Calu3 (cell line): ENCODE results near the gene AHNAK. TPM values are rescaled to one million over a fixed set of nuclear protein-coding genes. Genes with fewer than 3 reads are reported as not detected.

Source experiments
- BruUV-seq: library from RNA; stranded (reverse); fragments of 400-500 nt; replicated peaks from 2 replicates; lab custom pipeline; 2021; lab: Mats Ljungman, UMichigan
- CTCF ChIA-PET: fragments of 300-600 bp; sonication (Branson Sonifier 250); formaldehyde crosslinking; loops from one replicate; lab custom pipeline; 2022; ENCODE audit warnings: antibody characterized with exemption; lab: Charles Lee
- DNase-seq: peaks from one replicate; pipeline ENCODE4 v3.0.0; 2022
- H3K27ac Mint-ChIP-seq: one replicate; pipeline ENCODE4 v1.8.0; 2022; ENCODE audit warnings: mixed read lengths; ENCODE audit not compliant: unreplicated experiment
- H3K27me3 Mint-ChIP-seq: one replicate; pipeline ENCODE4 v1.8.0; 2022; ENCODE audit warnings: mixed read lengths; ENCODE audit not compliant: unreplicated experiment
- H3K36me3 Mint-ChIP-seq: one replicate; pipeline ENCODE4 v1.8.0; 2022; ENCODE audit warnings: mild to moderate bottlenecking, moderate library complexity, mixed read lengths; ENCODE audit not compliant: insufficient read depth, unreplicated experiment
- H3K4me1 Mint-ChIP-seq: one replicate; pipeline ENCODE4 v1.8.0; 2022; ENCODE audit warnings: mild to moderate bottlenecking, low read depth, mixed read lengths; ENCODE audit not compliant: unreplicated experiment
- H3K4me3 Mint-ChIP-seq: one replicate; pipeline ENCODE4 v1.8.0; 2022; ENCODE audit warnings: mild to moderate bottlenecking, low read depth, moderate library complexity, mixed read lengths; ENCODE audit not compliant: unreplicated experiment
- H3K9me3 Mint-ChIP-seq: one replicate; pipeline ENCODE4 v1.8.0; 2022; ENCODE audit warnings: low read depth, mixed read lengths; ENCODE audit not compliant: unreplicated experiment
- CTCF ChIP-seq: fragments of 200-600 bp; IDR thresholded peaks from one replicate; pipeline ENCODE4 v1.8.0; 2022; ENCODE audit warnings: antibody characterized with exemption; ENCODE audit not compliant: unreplicated experiment
- intact Hi-C: fragments of 100-400 bp; cut with micrococcal nuclease; formaldehyde crosslinking; loops from one replicate; pipeline ENCODE4 v1.10.0; 2022; ENCODE audit not compliant: unreplicated experiment
- total RNA-seq: library from RNA; stranded (reverse); gene quantifications from 2 replicates; pipeline ENCODE4 v1.2.3, GENCODE V29; 2022

AHNAK gene
- total RNA-seq, 1 experiment from 2014 or later: 246 TPM

DNA sequence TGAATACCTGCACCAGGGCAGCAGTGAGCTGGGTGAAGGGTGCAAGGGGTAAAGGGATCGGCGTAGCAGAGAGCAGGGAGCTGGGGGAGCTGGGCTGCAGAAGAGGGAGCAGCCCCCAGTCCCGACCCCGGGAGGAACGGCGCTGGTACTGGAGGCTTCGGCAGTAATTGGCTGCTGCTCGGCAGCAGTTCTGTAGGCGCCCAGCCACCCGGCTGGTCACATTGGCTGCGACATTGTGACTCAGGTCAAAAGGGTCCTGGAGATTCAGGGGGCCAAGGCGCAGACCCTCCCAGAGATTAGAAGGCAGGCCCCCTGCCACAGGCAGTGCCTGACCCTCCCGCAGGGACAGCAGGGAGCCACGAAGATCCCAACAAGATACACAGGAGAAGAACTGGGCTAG lies 29.2 kb upstream of the AHNAK start:
- BruUV-seq: no TSS peak
- peaks cover 69% of the 10 kb centered on the region for H3K36me3 Mint-ChIP-seq

GRCh38 chr11:62575156-62575555 lies 28.6 kb upstream of the AHNAK start:
- peaks cover 71% of the 10 kb centered on the region for H3K36me3 Mint-ChIP-seq
- peak overlapping the region; percentile 96 for H3K4me3 Mint-ChIP-seq
- no peaks in the 10 kb centered on the region for H3K27me3 Mint-ChIP-seq
- peaks cover 51% of the 10 kb centered on the region for H3K4me1 Mint-ChIP-seq
- intact Hi-C loops: no loop called here
- CTCF ChIA-PET: interaction anchor here (1.3 kb wide), 1 partner anchor 30 kb away, joined by 3 read pairs; no protein-coding TSS in a partner anchor
- no peak for DNase-seq
- peak overlapping the region; percentile 99 for H3K27ac Mint-ChIP-seq
- BruUV-seq: no TSS peak
- no peak for TF ChIP-seq CTCF
- H3K9me3 Mint-ChIP-seq: no peaks in the 10 kb centered on the region

More for the DNA sequence above, 29.2 kb upstream of the AHNAK start:
- no peak for TF ChIP-seq CTCF
- H3K27me3 Mint-ChIP-seq: no peaks in the 10 kb centered on the region
- H3K9me3 Mint-ChIP-seq: no peaks in the 10 kb centered on the region
- peak overlapping the region; percentile 96 for H3K4me3 Mint-ChIP-seq
- H3K27ac Mint-ChIP-seq: peak overlapping the region; percentile 99
- CTCF ChIA-PET: no interaction called here
- DNase-seq: no peak
- H3K4me1 Mint-ChIP-seq: peaks cover 49% of the 10 kb centered on the region
- intact Hi-C loops: no loop called here

- Mint-ChIP-seq H3K27me3 (no peaks in the 10 kb centered on the region), H3K36me3 (peaks cover 74% of the 10 kb centered on the region), H3K27ac (peak overlapping the region; percentile 99), H3K9me3 (no peaks in the 10 kb centered on the region), H3K4me3 (peak overlapping the region; percentile 96), H3K4me1 (peaks cover 51% of the 10 kb centered on the region)
- peak; percentile 38 for DNase-seq
- CTCF ChIA-PET: interaction anchor here (0.6 to 2.4 kb wide), 9 partner anchors 9 to 181 kb away, joined by 3 to 14 read pairs (median 4); partner anchors contain the start of genes C11orf98, CSKMT and TUT1
- TF ChIP-seq CTCF: no peak
- TSS peak; percentile 88 for BruUV-seq
- intact Hi-C loops: no loop called here
These were observed 27.9 kb upstream of the AHNAK start for GRCh38 chr11:62574363-62575071.

DNA sequence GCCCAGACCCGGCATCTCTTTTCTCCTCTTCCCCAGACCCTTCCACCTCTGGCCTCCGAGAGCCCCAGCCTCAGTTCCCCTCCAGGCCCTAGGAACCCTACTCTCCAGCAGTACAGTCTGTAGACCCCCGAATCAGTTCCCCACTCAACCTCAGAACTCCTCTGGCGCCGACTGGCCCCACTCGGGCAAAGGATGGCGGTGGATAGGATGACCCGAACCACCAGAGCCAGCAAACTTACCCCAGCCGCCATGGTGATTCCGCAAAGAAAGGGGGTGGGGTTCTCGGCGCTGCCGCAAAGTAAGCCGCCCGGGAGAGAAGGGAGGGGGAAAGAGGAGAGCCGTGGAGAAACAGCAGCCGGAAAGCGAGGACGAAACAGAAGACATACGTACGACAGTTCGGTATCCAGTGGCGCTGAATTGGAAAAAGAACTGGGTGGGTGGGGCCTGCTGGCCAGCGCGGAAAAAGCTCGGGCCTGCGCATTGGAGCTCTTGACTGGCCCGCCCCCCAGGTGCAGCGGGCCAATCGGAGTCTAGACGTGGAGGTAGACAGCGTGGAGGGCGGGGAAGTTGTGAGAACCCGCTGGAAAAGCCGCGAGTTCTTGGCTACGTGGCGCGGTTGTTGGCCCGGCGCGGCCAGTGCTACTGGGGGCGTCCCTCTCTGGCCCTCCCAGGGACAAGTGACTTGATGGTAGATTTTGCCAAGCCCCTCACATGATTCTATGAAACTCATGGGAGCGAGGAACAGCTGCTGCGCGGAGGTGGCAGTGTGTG lies 27.2 kb upstream of the AHNAK start, which contains the start of gene EEF1G:
EEF1G (minus strand) TSS at position 300 of the 771 bp plus-strand sequence; CDS start at position 251, 49 bp downstream.
- Mint-ChIP-seq H3K4me1 (peaks cover 51% of the 10 kb centered on the region), H3K27ac (peak within 1 kb of the TSS; percentile 99), H3K4me3 (peak within 1 kb of the TSS; percentile 96), H3K36me3 (peaks cover 78% of the 10 kb centered on the region), H3K27me3 (no peaks in the 10 kb centered on the region), H3K9me3 (no peaks in the 10 kb centered on the region)
- peak; percentile 98 for DNase-seq
- no TSS peak for BruUV-seq
- intact Hi-C loops: no loop called here
- TF ChIP-seq CTCF: no peak
- CTCF ChIA-PET: interaction anchor here (0.6 to 2.4 kb wide), 13 partner anchors 8 to 426 kb away, joined by 3 to 14 read pairs (median 3); partner anchors contain the start of genes C11orf98, CSKMT, HNRNPUL2 and TUT1
